Hepatocyte (in vitro differentiated cells): ENCODE measurements around the gene ENAH. TPM values are rescaled to one million over a fixed set of nuclear protein-coding genes. Genes with fewer than 3 reads are reported as not detected.

ENCODE experiments used
- DNase-seq: peaks from one replicate; pipeline ENCODE4 v3.0.0-alpha.2; 2016; ENCODE audit warnings: low spot score
- H2AFZ ChIP-seq: fragments of 200-600 bp; sonication (generic); 2 replicates; pipeline ENCODE4 v1.6.0; 2016; ENCODE audit warnings: antibody characterized with exemption, mild to moderate bottlenecking
- H3K27ac ChIP-seq: fragments of 200-600 bp; sonication (generic); 2 replicates; pipeline ENCODE4 v1.5.1; 2016; ENCODE audit warnings: mild to moderate bottlenecking
- H3K27me3 ChIP-seq: fragments of 200-600 bp; sonication (generic); 2 replicates; pipeline ENCODE4 v1.6.1; 2016
- H3K36me3 ChIP-seq: fragments of 200-600 bp; sonication (generic); replicated peaks from 2 replicates; pipeline ENCODE4 v1.5.1; 2016; ENCODE audit warnings: low read depth; ENCODE audit not compliant: insufficient read depth
- H3K4me1 ChIP-seq: fragments of 200-600 bp; sonication (generic); 2 replicates; pipeline ENCODE4 v1.5.1; 2016; ENCODE audit warnings: mild to moderate bottlenecking, moderate library complexity; ENCODE audit not compliant: insufficient read depth
- H3K4me2 ChIP-seq: fragments of 200-600 bp; sonication (generic); 2 replicates; pipeline ENCODE4 v1.6.0; 2016
- H3K4me3 ChIP-seq: fragments of 200-600 bp; sonication (generic); 2 replicates; pipeline ENCODE4 v1.5.1; 2016; ENCODE audit warnings: mild to moderate bottlenecking
- H3K79me2 ChIP-seq: fragments of 200-600 bp; sonication (generic); 2 replicates; pipeline ENCODE4 v1.6.0; 2017; ENCODE audit warnings: mild to moderate bottlenecking
- H3K9me2 ChIP-seq: fragments of 200-600 bp; sonication (generic); replicated peaks from 2 replicates; pipeline ENCODE4 v1.6.0; 2017; ENCODE audit warnings: mild to moderate bottlenecking; ENCODE audit not compliant: insufficient read depth
- H3K9me3 ChIP-seq: fragments of 200-600 bp; sonication (generic); 2 replicates; pipeline ENCODE4 v1.5.1; 2016; ENCODE audit warnings: low read depth, mild to moderate bottlenecking
- H4K20me1 ChIP-seq: fragments of 200-600 bp; sonication (generic); 2 replicates; pipeline ENCODE4 v1.6.0; 2016; ENCODE audit warnings: mild to moderate bottlenecking; ENCODE audit not compliant: insufficient read depth, poor library complexity, severe bottlenecking
- EZH2 ChIP-seq: fragments of 200-600 bp; sonication (generic); IDR thresholded peaks from 2 replicates; pipeline ENCODE4 v1.6.1; 2016; ENCODE audit warnings: antibody characterized with exemption, mild to moderate bottlenecking, borderline replicate concordance
- EZH2phosphoT487 ChIP-seq: fragments of 200-600 bp; sonication (generic); IDR thresholded peaks from one replicate; pipeline ENCODE4 v1.6.1; 2018; ENCODE audit warnings: antibody characterized with exemption, mild to moderate bottlenecking, low read depth, moderate library complexity; ENCODE audit not compliant: unreplicated experiment, severe bottlenecking
- WGBS: methylation state at CpG from one replicate; pipeline ENCODE4 v1.1.6; 2016; ENCODE audit warnings: low lambda C conversion rate; ENCODE audit errors: missing lambda C conversion rate; 5-methylcytosine and 5-hydroxymethylcytosine counted together
- polyA plus RNA-seq: library from polyadenylated mRNA; unstranded; fragments of >200 nt; fragmentation: Nextera tagmentation; extraction: Ambion mirVana; gene quantifications from 2 replicates; pipeline ENCODE4 v1.2.1, GENCODE V29; 2016
- total RNA-seq: library from RNA; depleted of rRNA; stranded (reverse); fragments of >200 nt; gene quantifications from 2 replicates; pipeline ENCODE4 v1.2.3, GENCODE V29; 2014
- TF ChIP-seq, protein P1 (sequence below): fragments of 200-600 bp; sonication (generic); IDR thresholded peaks from 2 replicates; pipeline ENCODE4 v1.5.1; 2016; ENCODE audit warnings: antibody characterized with exemption, mild to moderate bottlenecking; ENCODE audit not compliant: poor library complexity

The ENAH gene
- total and polyA plus RNA-seq, 2 experiments from 2014 or later = 51.3 to 115 TPM

DNA sequence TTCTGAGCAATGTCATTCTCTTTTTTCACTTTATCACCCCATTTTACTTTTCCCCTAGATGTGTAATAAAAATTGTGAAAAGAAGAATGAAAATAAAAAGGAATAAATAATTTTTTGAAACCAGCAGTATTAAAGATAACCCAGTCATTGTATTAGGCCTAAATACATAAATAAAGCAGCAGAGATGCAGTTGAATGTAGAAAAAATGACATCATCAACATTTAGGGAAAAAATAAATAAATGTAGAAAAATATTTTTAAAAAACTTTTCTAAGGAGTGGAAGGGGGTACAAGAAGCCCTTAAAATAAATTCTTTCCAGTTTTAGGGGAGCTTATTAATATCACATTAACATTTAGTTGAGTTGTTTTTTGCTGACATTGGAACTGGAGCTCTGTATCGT lies 15.3 kb upstream of the ENAH start:
- H2AFZ ChIP-seq = no peak overlapping the region
- H3K4me3 ChIP-seq = no peak overlapping the region
- H3K27me3 ChIP-seq = no peaks in the 10 kb centered on the region
- H3K36me3 ChIP-seq = no peaks in the 10 kb centered on the region
- DNase-seq = no peak
- no peak overlapping the region for H3K27ac ChIP-seq
- no peaks in the 10 kb centered on the region for H4K20me1 ChIP-seq
- no peaks in the 10 kb centered on the region for H3K9me3 ChIP-seq
- H3K79me2 ChIP-seq = no peaks in the 10 kb centered on the region
- TF ChIP-seq EZH2phosphoT487 (no peak), EZH2 (no peak)
- TF ChIP-seq, protein P1, sequence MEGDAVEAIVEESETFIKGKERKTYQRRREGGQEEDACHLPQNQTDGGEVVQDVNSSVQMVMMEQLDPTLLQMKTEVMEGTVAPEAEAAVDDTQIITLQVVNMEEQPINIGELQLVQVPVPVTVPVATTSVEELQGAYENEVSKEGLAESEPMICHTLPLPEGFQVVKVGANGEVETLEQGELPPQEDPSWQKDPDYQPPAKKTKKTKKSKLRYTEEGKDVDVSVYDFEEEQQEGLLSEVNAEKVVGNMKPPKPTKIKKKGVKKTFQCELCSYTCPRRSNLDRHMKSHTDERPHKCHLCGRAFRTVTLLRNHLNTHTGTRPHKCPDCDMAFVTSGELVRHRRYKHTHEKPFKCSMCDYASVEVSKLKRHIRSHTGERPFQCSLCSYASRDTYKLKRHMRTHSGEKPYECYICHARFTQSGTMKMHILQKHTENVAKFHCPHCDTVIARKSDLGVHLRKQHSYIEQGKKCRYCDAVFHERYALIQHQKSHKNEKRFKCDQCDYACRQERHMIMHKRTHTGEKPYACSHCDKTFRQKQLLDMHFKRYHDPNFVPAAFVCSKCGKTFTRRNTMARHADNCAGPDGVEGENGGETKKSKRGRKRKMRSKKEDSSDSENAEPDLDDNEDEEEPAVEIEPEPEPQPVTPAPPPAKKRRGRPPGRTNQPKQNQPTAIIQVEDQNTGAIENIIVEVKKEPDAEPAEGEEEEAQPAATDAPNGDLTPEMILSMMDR = no peak
- 90% methylated on average over 1 of the region's 1 CpG for WGBS
- no peaks in the 10 kb centered on the region for H3K9me2 ChIP-seq
- peaks cover 8% of the 10 kb centered on the region for H3K4me1 ChIP-seq
- H3K4me2 ChIP-seq = no peak overlapping the region

DNA sequence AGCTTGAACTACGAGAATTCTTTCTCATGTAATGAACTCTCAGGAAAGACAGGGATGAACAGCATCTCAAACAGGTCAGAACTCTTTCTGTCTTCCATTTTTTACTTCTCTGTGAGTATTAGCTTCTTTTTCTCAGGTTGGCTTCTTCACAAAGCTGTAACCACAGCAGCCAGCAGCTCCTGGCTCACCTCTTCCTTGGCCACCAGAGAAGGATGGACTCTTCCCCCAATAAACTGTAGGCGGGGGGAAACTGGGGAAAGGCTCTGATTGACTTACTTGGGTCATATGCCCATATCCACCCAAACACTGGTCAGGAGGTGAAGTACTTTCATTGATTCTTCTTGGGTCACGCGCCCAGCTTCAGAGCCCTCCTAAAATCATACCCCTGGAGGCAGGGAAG lies 14.4 kb upstream of the ENAH start:
- TF ChIP-seq, protein P1 = no peak
- TF ChIP-seq EZH2 (no peak), EZH2phosphoT487 (no peak)
- no peak overlapping the region for H2AFZ ChIP-seq
- 97% methylated on average over 4 of the region's 4 CpGs for WGBS

DNA sequence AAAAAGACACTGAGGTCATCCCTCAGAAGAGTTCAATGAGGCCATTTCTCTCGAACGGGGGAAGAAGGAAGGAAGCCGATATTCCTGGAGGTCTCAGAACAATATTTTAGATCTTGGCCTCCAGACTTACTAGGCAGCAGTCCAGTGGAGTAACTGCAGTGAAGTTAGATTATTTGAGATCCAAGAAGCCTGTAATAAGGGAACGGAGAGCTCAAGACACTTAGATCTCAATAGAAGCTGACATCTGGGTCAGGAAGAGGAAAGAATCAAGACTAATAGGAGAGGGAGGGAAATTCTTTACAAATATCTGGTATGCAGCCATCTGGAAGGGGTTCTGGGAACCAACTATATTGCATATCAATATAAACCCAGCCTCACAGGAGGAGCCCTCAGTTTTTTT lies 13.6 kb upstream of the ENAH start:
- Histone ChIP-seq H3K27me3 (no peaks in the 10 kb centered on the region), H3K4me2 (no peak overlapping the region), H3K79me2 (no peaks in the 10 kb centered on the region), H3K4me3 (no peak overlapping the region), H3K4me1 (peaks cover 8% of the 10 kb centered on the region), H2AFZ (no peak overlapping the region), H3K36me3 (no peaks in the 10 kb centered on the region), H3K27ac (no peak overlapping the region), H3K9me3 (no peaks in the 10 kb centered on the region), H4K20me1 (no peaks in the 10 kb centered on the region), H3K9me2 (no peaks in the 10 kb centered on the region)
- TF ChIP-seq, protein P1 = no peak
- no peak for TF ChIP-seq EZH2
- TF ChIP-seq EZH2phosphoT487 = no peak
- WGBS = 86% methylated on average over 4 of the region's 4 CpGs
- DNase-seq = no peak

More for the DNA sequence above, 14.4 kb upstream of the ENAH start:
- no peak overlapping the region for H3K27ac ChIP-seq
- no peaks in the 10 kb centered on the region for H3K9me3 ChIP-seq
- H3K4me2 ChIP-seq = no peak overlapping the region
- no peaks in the 10 kb centered on the region for H4K20me1 ChIP-seq
- no peaks in the 10 kb centered on the region for H3K27me3 ChIP-seq
- no peak overlapping the region for H3K4me3 ChIP-seq
- H3K79me2 ChIP-seq = no peaks in the 10 kb centered on the region
- H3K36me3 ChIP-seq = no peaks in the 10 kb centered on the region
- peaks cover 8% of the 10 kb centered on the region for H3K4me1 ChIP-seq
- H3K9me2 ChIP-seq = no peaks in the 10 kb centered on the region
- no peak for DNase-seq

DNA sequence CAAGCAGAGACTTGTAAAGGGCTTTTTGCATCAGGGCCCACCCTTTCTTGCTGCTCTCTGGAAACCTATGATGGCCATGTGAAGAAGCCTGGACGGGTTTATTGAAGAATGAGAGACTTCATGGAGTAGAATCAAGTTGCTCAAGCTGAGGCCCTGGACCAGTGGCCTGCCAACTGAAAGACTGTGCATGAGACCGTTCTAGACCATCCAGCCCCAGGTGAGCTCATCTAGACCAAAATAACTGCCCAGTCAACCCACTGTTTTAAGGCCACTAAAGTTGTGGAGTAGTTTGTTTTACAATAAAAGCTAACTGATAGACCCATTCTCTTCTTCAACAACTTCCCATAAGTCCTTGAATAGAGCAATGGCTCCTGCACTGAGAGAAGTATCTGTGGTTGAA lies 11.8 kb upstream of the ENAH start:
- no peaks in the 10 kb centered on the region for H3K9me2 ChIP-seq
- H3K4me2 ChIP-seq = no peak overlapping the region
- H3K27me3 ChIP-seq = no peaks in the 10 kb centered on the region
- no peak overlapping the region for H3K4me3 ChIP-seq
- no peak overlapping the region for H3K27ac ChIP-seq
- H4K20me1 ChIP-seq = no peaks in the 10 kb centered on the region
- no peak for DNase-seq
- TF ChIP-seq EZH2phosphoT487 (no peak), EZH2 (no peak)
- TF ChIP-seq, protein P1 = no peak
- H3K36me3 ChIP-seq = no peaks in the 10 kb centered on the region
- H3K79me2 ChIP-seq = no peaks in the 10 kb centered on the region
- no peak overlapping the region for H2AFZ ChIP-seq
- WGBS = 87% methylated on average over 2 of the region's 2 CpGs
- H3K4me1 ChIP-seq = no peaks in the 10 kb centered on the region
- no peaks in the 10 kb centered on the region for H3K9me3 ChIP-seq
